Thyroid gland (tissue), 4 donors: ENCODE data around the gene BTNL8.

Source experiments
- POLR2A ChIP-seq, 2 donors: fragments of 450-650 bp; IDR thresholded peaks; one replicate each; pipeline ENCODE4 v1.6.1; 2017; ENCODE audit warnings: antibody characterized with exemption in 2 of 2, mild to moderate bottlenecking in 2 of 2, moderate library complexity in 1 of 2
- TF ChIP-seq, protein P1 (sequence below), 6 experiments: fragments of 200-600 bp in 3 of 6; fragments of 450-650 bp in 3 of 6; sonication (generic) in 3 of 6; IDR thresholded peaks; one replicate each; pipeline ENCODE4 v1.5.1; 2016 to 2019; ENCODE audit warnings: antibody characterized with exemption in 6 of 6, mild to moderate bottlenecking in 2 of 6, inconsistent platforms in 1 of 6, moderate library complexity in 1 of 6

DNA sequence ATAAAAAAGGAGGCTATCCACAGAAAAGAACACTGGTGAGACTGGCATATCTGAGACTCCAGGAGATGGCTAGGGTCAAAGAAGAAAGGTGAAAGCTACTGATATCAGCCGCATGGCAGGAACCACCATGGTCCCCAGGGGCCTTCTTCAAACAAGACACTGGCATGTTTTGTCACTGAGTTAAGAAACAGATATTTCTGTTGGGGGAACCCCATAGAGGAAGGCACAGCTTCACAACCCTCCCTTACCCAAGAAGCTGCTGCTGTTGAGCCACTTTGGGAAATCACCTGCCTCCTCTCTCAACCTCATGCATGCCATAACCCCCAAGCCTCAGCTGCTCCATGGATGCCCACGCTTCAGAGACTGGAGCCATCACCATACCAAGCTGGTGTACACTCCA lies 76.4 kb downstream of the BTNL8 start:
- no peak for TF ChIP-seq POLR2A (IDR thresholded peaks at IDR 0.05)
- TF ChIP-seq, protein P1, sequence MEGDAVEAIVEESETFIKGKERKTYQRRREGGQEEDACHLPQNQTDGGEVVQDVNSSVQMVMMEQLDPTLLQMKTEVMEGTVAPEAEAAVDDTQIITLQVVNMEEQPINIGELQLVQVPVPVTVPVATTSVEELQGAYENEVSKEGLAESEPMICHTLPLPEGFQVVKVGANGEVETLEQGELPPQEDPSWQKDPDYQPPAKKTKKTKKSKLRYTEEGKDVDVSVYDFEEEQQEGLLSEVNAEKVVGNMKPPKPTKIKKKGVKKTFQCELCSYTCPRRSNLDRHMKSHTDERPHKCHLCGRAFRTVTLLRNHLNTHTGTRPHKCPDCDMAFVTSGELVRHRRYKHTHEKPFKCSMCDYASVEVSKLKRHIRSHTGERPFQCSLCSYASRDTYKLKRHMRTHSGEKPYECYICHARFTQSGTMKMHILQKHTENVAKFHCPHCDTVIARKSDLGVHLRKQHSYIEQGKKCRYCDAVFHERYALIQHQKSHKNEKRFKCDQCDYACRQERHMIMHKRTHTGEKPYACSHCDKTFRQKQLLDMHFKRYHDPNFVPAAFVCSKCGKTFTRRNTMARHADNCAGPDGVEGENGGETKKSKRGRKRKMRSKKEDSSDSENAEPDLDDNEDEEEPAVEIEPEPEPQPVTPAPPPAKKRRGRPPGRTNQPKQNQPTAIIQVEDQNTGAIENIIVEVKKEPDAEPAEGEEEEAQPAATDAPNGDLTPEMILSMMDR (IDR thresholded peaks at IDR 0.05), result no peak
